Retina (tissue), 1 donor: Measurements from ENCODE around the gene C9orf85.
"Not testable (repeated sequence)": the region's sequence is repeated elsewhere in the genome, so short reads cannot be mapped to it uniquely, and the experiment has no call there.

Experiments
- DNase-seq: peaks from one replicate; pipeline ENCODE4 v3.0.0-alpha.2; 2016

The C9orf85 gene

GRCh38 chr9:71911061-71911907 is at the start of gene C9orf85, which contains the start of gene ABHD17B:
Gene C9orf85 (plus strand): TSS chr9:71911639. CDS start chr9:71911735, 96 bp downstream.
Gene ABHD17B (minus strand): TSS chr9:71911193. CDS start chr9:71875080, 36,113 bp downstream.
- DNase-seq: peak; percentile 99

- DNase-seq: no peak
Measured at GRCh38 chr9:71863631-71864030, 47.8 kb upstream of the C9orf85 start.

GRCh38 chr9:71875345-71875744 is 36.1 kb upstream of the C9orf85 start:
- DNase-seq: no peak

GRCh38 chr9:71876106-71876505 is 35.3 kb upstream of the C9orf85 start:
- no peak for DNase-seq

- no peak for DNase-seq
Measured at GRCh38 chr9:71876829-71877228, 34.6 kb upstream of the C9orf85 start.

GRCh38 chr9:71878327-71879274 is 32.8 kb upstream of the C9orf85 start:
- no peak for DNase-seq

GRCh38 chr9:71879644-71880174 is 31.7 kb upstream of the C9orf85 start:
- no peak for DNase-seq

GRCh38 chr9:71884005-71884404 is 27.4 kb upstream of the C9orf85 start:
- DNase-seq: no peak

- DNase-seq: no peak
Measured at GRCh38 chr9:71885467-71885866, 26.0 kb upstream of the C9orf85 start.

GRCh38 chr9:71886015-71886414 is 25.4 kb upstream of the C9orf85 start:
- DNase-seq: no peak

GRCh38 chr9:71886541-71886940 is 24.9 kb upstream of the C9orf85 start:
- DNase-seq: no peak

GRCh38 chr9:71887362-71887761 is 24.1 kb upstream of the C9orf85 start:
- no peak for DNase-seq

- DNase-seq: no peak
Measured at GRCh38 chr9:71890042-71890679, 21.3 kb upstream of the C9orf85 start.

GRCh38 chr9:71891557-71892189 is 19.8 kb upstream of the C9orf85 start:
- DNase-seq: no peak

GRCh38 chr9:71895117-71895516 is 16.3 kb upstream of the C9orf85 start:
- DNase-seq: no peak

GRCh38 chr9:71895955-71896354 is 15.5 kb upstream of the C9orf85 start:
- no peak for DNase-seq

- DNase-seq: no peak
Measured at GRCh38 chr9:71896761-71897160, 14.7 kb upstream of the C9orf85 start.

- no peak for DNase-seq
Measured at GRCh38 chr9:71897577-71897976, 13.9 kb upstream of the C9orf85 start.

- not testable (repeated sequence) for DNase-seq
Measured at GRCh38 chr9:71898756-71899155, 12.7 kb upstream of the C9orf85 start.

- no peak for DNase-seq
Measured at GRCh38 chr9:71901695-71902597, 9.5 kb upstream of the C9orf85 start.

GRCh38 chr9:71904076-71904475 is 7.4 kb upstream of the C9orf85 start:
- no peak for DNase-seq
